Left ventricle myocardium inferior (tissue), 1 donor: ENCODE results near the gene GCK. TPM values are rescaled to one million over a fixed set of nuclear protein-coding genes. Genes with fewer than 3 reads are reported as not detected.

Experiments used
- DNase-seq: peaks from one replicate; pipeline ENCODE4 v3.0.0-alpha.2; 2020
- H3K27ac ChIP-seq: fragments of 200-600 bp; replicated peaks from 2 replicates; pipeline ENCODE4 v1.8.0; 2021
- H3K27me3 ChIP-seq: fragments of 200-600 bp; 2 replicates; pipeline ENCODE4 v1.8.0; 2021; ENCODE audit warnings: low read depth
- H3K36me3 ChIP-seq: fragments of 200-600 bp; 2 replicates; pipeline ENCODE4 v1.8.0; 2021
- H3K4me1 ChIP-seq: fragments of 200-600 bp; 2 replicates; pipeline ENCODE4 v1.8.0; 2021
- H3K4me3 ChIP-seq: fragments of 200-600 bp; 2 replicates; pipeline ENCODE4 v1.8.0; 2021; ENCODE audit warnings: mild to moderate bottlenecking, moderate library complexity
- H3K9me3 ChIP-seq: fragments of 200-600 bp; replicated peaks from 2 replicates; pipeline ENCODE4 v1.8.0; 2021
- intact Hi-C: fragments of 100-400 bp; cut with micrococcal nuclease; formaldehyde crosslinking; loops from one replicate; pipeline ENCODE4 v1.11.0; 2022
- total RNA-seq: library from RNA; stranded (reverse); fragmentation: NEBNext Ultra II Directional; extraction: Animal tissue kit (Norgen Biotek cat#: 25700); gene quantifications from one replicate; pipeline ENCODE4 v1.2.1, GENCODE V29; 2021
- TF ChIP-seq, protein P1 (sequence below): fragments of 200-600 bp; IDR thresholded peaks from 2 replicates; pipeline ENCODE4 v1.8.0; 2021; ENCODE audit warnings: antibody characterized with exemption, mild to moderate bottlenecking, borderline replicate concordance
- donor health status: DM: no; HTN: yes; CAD: no; lungs with severe emphysema.

The GCK gene
- total RNA-seq, 1 donor from 2014 or later: 0.49 TPM

GRCh38 chr7:44229546-44230105, 40.4 kb upstream of the GCK start:
- intact Hi-C loops: no loop called here
- H3K9me3 ChIP-seq: no peaks in the 10 kb centered on the region

GRCh38 chr7:44228571-44229350, 39.5 kb upstream of the GCK start:
- DNase-seq: no peak
- H3K27me3 ChIP-seq: peaks cover 20% of the 10 kb centered on the region
- H3K4me3 ChIP-seq: no peak overlapping the region
- intact Hi-C loops: no loop called here
- H3K9me3 ChIP-seq: no peaks in the 10 kb centered on the region
- no peaks in the 10 kb centered on the region for H3K4me1 ChIP-seq
- H3K27ac ChIP-seq: no peak overlapping the region
- TF ChIP-seq, protein P1, sequence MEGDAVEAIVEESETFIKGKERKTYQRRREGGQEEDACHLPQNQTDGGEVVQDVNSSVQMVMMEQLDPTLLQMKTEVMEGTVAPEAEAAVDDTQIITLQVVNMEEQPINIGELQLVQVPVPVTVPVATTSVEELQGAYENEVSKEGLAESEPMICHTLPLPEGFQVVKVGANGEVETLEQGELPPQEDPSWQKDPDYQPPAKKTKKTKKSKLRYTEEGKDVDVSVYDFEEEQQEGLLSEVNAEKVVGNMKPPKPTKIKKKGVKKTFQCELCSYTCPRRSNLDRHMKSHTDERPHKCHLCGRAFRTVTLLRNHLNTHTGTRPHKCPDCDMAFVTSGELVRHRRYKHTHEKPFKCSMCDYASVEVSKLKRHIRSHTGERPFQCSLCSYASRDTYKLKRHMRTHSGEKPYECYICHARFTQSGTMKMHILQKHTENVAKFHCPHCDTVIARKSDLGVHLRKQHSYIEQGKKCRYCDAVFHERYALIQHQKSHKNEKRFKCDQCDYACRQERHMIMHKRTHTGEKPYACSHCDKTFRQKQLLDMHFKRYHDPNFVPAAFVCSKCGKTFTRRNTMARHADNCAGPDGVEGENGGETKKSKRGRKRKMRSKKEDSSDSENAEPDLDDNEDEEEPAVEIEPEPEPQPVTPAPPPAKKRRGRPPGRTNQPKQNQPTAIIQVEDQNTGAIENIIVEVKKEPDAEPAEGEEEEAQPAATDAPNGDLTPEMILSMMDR: no peak
- H3K36me3 ChIP-seq: no peaks in the 10 kb centered on the region

More at GRCh38 chr7:44229546-44230105, 40.4 kb upstream of the GCK start:
- Histone ChIP-seq H3K36me3 (no peaks in the 10 kb centered on the region), H3K4me1 (no peaks in the 10 kb centered on the region), H3K27ac (no peak overlapping the region), H3K27me3 (peaks cover 19% of the 10 kb centered on the region), H3K4me3 (no peak overlapping the region)
- DNase-seq: no peak
- TF ChIP-seq, protein P1: no peak

- no peak for DNase-seq
- no peak overlapping the region for H3K27ac ChIP-seq
- H3K4me3 ChIP-seq: no peak overlapping the region
- TF ChIP-seq, protein P1: no peak
- H3K36me3 ChIP-seq: no peaks in the 10 kb centered on the region
- intact Hi-C loops: no loop called here
- no peaks in the 10 kb centered on the region for H3K4me1 ChIP-seq
- no peaks in the 10 kb centered on the region for H3K9me3 ChIP-seq
- H3K27me3 ChIP-seq: peaks cover 20% of the 10 kb centered on the region
Measured at GRCh38 chr7:44227911-44228310, 38.7 kb upstream of the GCK start.

- H3K36me3 ChIP-seq: no peaks in the 10 kb centered on the region
- no peaks in the 10 kb centered on the region for H3K9me3 ChIP-seq
- H3K27ac ChIP-seq: no peak overlapping the region
- no peak for DNase-seq
- H3K27me3 ChIP-seq: peaks cover 21% of the 10 kb centered on the region
- H3K4me3 ChIP-seq: no peak overlapping the region
- no peaks in the 10 kb centered on the region for H3K4me1 ChIP-seq
- intact Hi-C loops: no loop called here
- TF ChIP-seq, protein P1: no peak
Measured at GRCh38 chr7:44226396-44226753, 37.1 kb upstream of the GCK start.

DNA sequence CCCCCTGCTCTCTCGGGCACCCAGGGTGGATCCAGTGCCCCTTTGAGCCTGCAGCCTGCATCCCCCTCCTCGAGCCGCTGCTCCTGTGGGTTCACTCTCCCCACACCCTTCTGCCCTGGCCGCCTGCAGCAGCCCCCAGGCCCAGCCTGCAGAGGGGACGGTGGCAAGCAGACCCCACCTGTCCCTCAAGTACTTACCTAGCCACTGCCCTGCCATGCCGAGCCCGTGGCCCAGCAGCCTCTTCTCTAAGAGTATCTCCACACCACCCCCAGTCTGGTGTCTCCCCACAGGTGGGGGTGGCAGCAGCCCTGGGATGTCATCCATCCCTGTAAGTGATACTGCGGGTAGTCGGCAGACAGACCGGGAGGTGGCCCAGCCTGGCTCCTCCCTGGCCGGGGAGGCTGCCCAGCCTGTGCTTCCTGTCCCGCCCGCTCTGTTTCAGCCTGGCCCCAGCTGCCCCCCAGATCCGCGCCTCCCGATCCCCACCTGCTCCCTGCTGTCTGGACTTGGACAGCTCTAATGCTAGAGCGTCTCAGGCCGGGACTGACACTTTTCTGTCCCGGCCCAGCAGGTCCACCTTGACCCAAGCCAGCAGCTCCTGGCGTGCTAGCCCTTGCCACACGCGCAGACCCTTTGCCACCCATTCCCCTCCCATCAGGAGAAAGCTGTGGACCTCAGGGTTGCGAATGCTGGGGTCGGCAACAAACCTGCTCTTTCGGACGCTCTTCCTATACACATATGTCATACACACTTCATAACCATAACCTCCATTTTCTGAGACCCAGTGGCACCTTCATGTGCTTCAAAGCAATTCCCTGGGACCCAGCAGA, 36.5 kb upstream of the GCK start:
- intact Hi-C loops: no loop called here
- no peak overlapping the region for H3K27ac ChIP-seq
- H3K4me1 ChIP-seq: no peaks in the 10 kb centered on the region
- no peak for DNase-seq
- H3K4me3 ChIP-seq: no peak overlapping the region
- no peaks in the 10 kb centered on the region for H3K9me3 ChIP-seq
- peaks cover 25% of the 10 kb centered on the region for H3K27me3 ChIP-seq
- H3K36me3 ChIP-seq: no peaks in the 10 kb centered on the region
- TF ChIP-seq, protein P1: no peak
